Tibial artery (tissue), 4 donors: Measurements from ENCODE around the gene C11orf71.

Experiments used
- DNase-seq, 2 donors: peaks; one replicate each; pipeline ENCODE4 v3.0.0-alpha.2; 2019
- H3K27ac ChIP-seq, 2 donors: fragments of 200-600 bp; sonication (generic) in 1 of 2; 1 replicate in 1 of 2; 2 replicates in 1 of 2; pipeline ENCODE4 v1.5.1; 2018 to 2019; ENCODE audit warnings: mild to moderate bottlenecking in 1 of 2
- H3K27me3 ChIP-seq, 2 donors: fragments of 200-600 bp; sonication (generic) in 1 of 2; one replicate each; pipeline versions ENCODE4 v1.5.1 to v1.6.0; 2016 to 2019
- H3K36me3 ChIP-seq, 3 donors: fragments of 200-600 bp; sonication (generic) in 2 of 3; one replicate each; pipeline ENCODE4 v1.5.1; 2016 to 2019; ENCODE audit warnings: mild to moderate bottlenecking in 2 of 3
- H3K4me1 ChIP-seq, 4 donors: fragments of 200-600 bp; sonication (generic) in 2 of 4; 1 replicate in 3 of 4; 2 replicates in 1 of 4; pipeline ENCODE4 v1.5.1; 2016 to 2019
- H3K4me3 ChIP-seq, 2 donors: fragments of 200-600 bp; sonication (generic) in 1 of 2; 1 replicate in 1 of 2; 2 replicates in 1 of 2; pipeline ENCODE4 v1.5.1; 2018 to 2019; ENCODE audit warnings: mild to moderate bottlenecking in 2 of 2
- H3K9me3 ChIP-seq, 3 donors: fragments of 200-600 bp; sonication (generic) in 1 of 3; one replicate each; pipeline ENCODE4 v1.5.1; 2016 to 2019
- CTCF ChIP-seq, 2 experiments: fragments of 200-600 bp in 1 of 2; fragments of 450-650 bp in 1 of 2; IDR thresholded peaks; one replicate each; pipeline ENCODE4 v1.5.1; 2017 to 2019; ENCODE audit warnings: antibody characterized with exemption in 2 of 2, mild to moderate bottlenecking in 1 of 2, moderate library complexity in 1 of 2
- intact Hi-C: fragments of 100-400 bp; cut with DNase I; formaldehyde crosslinking; loops from one replicate; pipeline ENCODE4 v1.15.0; 2023; ENCODE audit warnings: low total_unique reads

Gene C11orf71

GRCh38 chr11:114350022-114350421 lies 50.3 kb downstream of the C11orf71 start:
- Histone ChIP-seq H3K27ac (no peak overlapping the region), H3K4me3 (no peak overlapping the region), H3K27me3 (no peaks in the 10 kb centered on the region), H3K4me1 (peaks cover 0 to 11% (median 0%) of the 10 kb centered on the region in 4 donors), H3K9me3 (no peaks in the 10 kb centered on the region), H3K36me3 (no peaks in the 10 kb centered on the region)
- DNase-seq: no peak
- intact Hi-C loops: no loop called here
- no peak for TF ChIP-seq CTCF (IDR thresholded peaks at IDR 0.05)
